DND-41 (cell line): ENCODE results near the gene ELK4.

ENCODE experiments used
- EZH2 ChIP-seq: IDR thresholded peaks from 3 replicates; pipeline ENCODE4 v1.6.1; 2012; ENCODE audit warnings: borderline replicate concordance, low read depth, mild to moderate bottlenecking, moderate library complexity, low read length, inconsistent platforms; ENCODE audit not compliant: severe bottlenecking
- TF ChIP-seq, protein P1 (sequence below): IDR thresholded peaks from 2 replicates; pipeline ENCODE4 v1.5.1; 2012; ENCODE audit warnings: borderline replicate concordance, low read length, moderate library complexity, mild to moderate bottlenecking; ENCODE audit not compliant: poor library complexity, severe bottlenecking; ENCODE audit errors: extremely low read depth

DNA sequence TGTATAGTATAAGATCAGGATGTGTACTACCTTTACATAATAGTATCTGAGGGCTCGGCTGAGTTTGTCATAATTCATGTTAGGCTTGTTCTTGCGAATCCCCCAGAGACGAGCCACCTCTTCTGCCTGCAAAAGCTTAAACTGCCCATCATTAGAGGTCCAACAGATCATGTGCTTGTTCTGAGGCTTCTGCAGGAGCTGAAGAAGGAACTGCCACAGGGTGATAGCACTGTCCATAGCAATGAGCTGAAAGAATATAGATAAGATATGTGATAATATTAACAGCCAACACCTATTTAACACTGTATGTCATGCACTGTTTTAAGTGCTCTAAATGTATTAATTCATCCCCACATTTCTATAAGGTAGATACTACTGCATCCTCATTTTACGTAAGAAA, 8.2 kb downstream of the ELK4 start:
- TF ChIP-seq, protein P1, sequence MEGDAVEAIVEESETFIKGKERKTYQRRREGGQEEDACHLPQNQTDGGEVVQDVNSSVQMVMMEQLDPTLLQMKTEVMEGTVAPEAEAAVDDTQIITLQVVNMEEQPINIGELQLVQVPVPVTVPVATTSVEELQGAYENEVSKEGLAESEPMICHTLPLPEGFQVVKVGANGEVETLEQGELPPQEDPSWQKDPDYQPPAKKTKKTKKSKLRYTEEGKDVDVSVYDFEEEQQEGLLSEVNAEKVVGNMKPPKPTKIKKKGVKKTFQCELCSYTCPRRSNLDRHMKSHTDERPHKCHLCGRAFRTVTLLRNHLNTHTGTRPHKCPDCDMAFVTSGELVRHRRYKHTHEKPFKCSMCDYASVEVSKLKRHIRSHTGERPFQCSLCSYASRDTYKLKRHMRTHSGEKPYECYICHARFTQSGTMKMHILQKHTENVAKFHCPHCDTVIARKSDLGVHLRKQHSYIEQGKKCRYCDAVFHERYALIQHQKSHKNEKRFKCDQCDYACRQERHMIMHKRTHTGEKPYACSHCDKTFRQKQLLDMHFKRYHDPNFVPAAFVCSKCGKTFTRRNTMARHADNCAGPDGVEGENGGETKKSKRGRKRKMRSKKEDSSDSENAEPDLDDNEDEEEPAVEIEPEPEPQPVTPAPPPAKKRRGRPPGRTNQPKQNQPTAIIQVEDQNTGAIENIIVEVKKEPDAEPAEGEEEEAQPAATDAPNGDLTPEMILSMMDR, result no peak
- no peak for TF ChIP-seq EZH2
